ENCODE data around the gene CCNYL1.

Gene CCNYL1

DNA sequence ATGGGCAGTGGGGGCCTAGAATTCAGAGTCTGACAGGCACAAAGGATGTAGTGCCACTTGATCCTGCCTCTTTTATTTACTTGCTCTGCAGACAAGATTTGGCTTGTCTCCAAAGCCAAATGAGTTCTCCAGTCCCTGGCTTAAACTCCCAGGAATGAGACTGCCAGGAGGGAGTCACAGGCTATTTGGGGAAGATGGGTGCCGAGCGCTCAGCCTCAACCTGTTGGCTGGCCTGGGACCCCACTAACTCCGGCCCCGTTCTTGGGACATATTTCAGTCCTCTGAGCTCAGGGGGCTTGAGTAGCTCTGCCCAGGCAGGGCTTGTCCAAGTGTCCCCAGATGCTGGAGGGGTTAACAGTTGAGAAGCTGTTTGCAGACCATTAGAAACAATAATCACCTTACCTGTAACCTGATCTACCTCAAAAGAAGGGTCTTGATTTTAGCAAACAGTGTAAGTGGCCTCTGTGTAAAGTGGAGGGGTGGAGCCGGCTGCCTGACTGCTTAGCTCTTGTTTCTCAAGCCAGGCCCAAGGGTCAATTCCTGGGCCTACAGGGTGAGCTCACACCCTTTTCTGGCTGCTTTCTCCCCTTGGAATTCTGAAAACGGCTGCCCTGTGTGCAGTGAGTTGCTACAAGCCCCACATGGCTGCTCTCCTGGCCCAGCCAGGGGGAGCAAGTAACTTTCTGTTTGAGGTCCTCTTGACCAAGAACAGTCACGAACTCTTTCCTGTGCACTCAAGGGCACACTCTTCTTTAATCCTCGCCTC is 85.3 kb downstream of the CCNYL1 start:
- DNase-seq = no peak

DNA sequence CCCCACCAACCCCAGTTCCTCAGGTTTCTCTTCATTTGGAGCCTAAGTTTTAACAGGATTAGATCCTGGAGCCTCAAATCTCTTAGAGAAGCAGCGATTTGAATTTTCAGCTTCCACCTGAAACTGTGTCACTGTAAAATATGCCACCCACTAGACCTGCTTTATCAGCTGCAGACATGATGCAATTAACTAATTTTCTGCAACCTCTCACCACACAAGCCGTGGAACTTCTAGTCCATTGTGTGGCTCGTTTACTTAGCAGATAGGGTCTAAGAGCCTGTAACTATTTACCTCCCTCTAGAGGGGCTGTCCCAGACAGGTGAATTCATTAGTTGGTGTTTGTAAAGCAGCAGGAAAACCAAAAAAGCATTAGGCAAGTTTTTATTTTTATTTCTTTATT is 89.8 kb downstream of the CCNYL1 start:
- DNase-seq = no peak

DNA sequence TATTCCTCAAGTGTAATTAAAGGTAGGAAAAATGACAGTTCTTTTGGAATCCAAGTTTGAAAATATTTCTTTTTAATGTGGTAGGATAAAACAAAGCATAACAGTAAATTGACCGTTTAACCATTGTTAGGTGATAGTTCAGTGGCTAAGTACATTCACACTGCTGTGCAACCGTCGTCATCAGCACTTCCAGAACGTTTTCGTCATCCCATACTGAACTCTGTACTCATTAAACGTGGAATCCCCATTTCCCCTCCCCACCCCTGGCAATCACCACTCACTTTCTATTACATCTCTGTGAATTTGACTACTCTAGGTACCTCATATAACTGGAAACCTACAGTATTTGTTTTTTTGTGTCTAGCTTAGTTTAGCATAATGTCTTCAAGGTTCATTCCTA is 91.2 kb downstream of the CCNYL1 start:
- DNase-seq = no peak

Measured in activated T-cell treated with anti-CD3 and anti-CD28 coated beads for 4 hours (primary cell).